PC-9 (cell line): Measurements from ENCODE around the gene DGKD. TPM values are rescaled to one million over a fixed set of nuclear protein-coding genes. Genes with fewer than 3 reads are reported as not detected.

Experiments used
- BruUV-seq: library from RNA; stranded (reverse); fragments of 400-500 nt; replicated peaks from 2 replicates; lab custom pipeline; 2021; lab: Mats Ljungman, UMichigan
- CTCF ChIA-PET: fragments of 300-600 bp; sonication (Branson Sonifier 250); formaldehyde crosslinking; loops from one replicate; lab custom pipeline; 2022; ENCODE audit warnings: antibody characterized with exemption; lab: Charles Lee
- POLR2A ChIA-PET: fragments of 300-600 bp; sonication (Branson Sonifier 250); formaldehyde crosslinking; loops from one replicate; lab custom pipeline; 2022; ENCODE audit warnings: antibody characterized with exemption; ENCODE audit not compliant: unreplicated experiment; lab: Charles Lee
- DNase-seq, 2 experiments: peaks; one replicate each; pipeline versions ENCODE4 v3.0.0 to v3.0.0-alpha.2; 2015 to 2022; ENCODE audit warnings: mixed read lengths in 1 of 2
- H2AFZ ChIP-seq: fragments of 200-600 bp; sonication (generic); 2 replicates; pipeline ENCODE4 v1.8.1; 2017; ENCODE audit warnings: antibody characterized with exemption
- H3F3A ChIP-seq: fragments of 200-600 bp; sonication (generic); 2 replicates; pipeline ENCODE4 v1.8.1; 2017; ENCODE audit warnings: antibody characterized with exemption, mild to moderate bottlenecking, low read depth; ENCODE audit not compliant: insufficient read depth
- H3K27ac ChIP-seq: fragments of 200-600 bp; sonication (generic); 2 replicates; pipeline ENCODE4 v1.6.1; 2016; ENCODE audit warnings: mixed run types
- H3K27me3 ChIP-seq: fragments of 200-600 bp; sonication (generic); 2 replicates; pipeline ENCODE4 v1.6.1; 2016; ENCODE audit warnings: low read depth, mixed run types; ENCODE audit not compliant: insufficient read depth
- H3K36me3 ChIP-seq: fragments of 200-600 bp; sonication (generic); 2 replicates; pipeline ENCODE4 v1.6.1; 2016; ENCODE audit warnings: low read depth, mixed run types
- H3K4me1 ChIP-seq: fragments of 200-600 bp; sonication (generic); replicated peaks from 2 replicates; pipeline ENCODE4 v1.6.1; 2016; ENCODE audit warnings: mixed run types; ENCODE audit not compliant: insufficient read depth
- H3K4me2 ChIP-seq: fragments of 200-600 bp; sonication (generic); 2 replicates; pipeline ENCODE4 v1.6.1; 2017; ENCODE audit warnings: mixed run types
- H3K4me3 ChIP-seq: fragments of 200-600 bp; sonication (generic); 2 replicates; pipeline ENCODE4 v1.6.1; 2016; ENCODE audit warnings: mixed run types
- H3K79me2 ChIP-seq: fragments of 200-600 bp; sonication (generic); 2 replicates; pipeline ENCODE4 v1.6.1; 2017; ENCODE audit warnings: low read depth, mixed run types
- H3K9me2 ChIP-seq: fragments of 200-600 bp; sonication (generic); 2 replicates; pipeline ENCODE4 v1.8.1; 2017; ENCODE audit warnings: mild to moderate bottlenecking; ENCODE audit not compliant: insufficient read depth
- H3K9me3 ChIP-seq: fragments of 200-600 bp; sonication (generic); 2 replicates; pipeline ENCODE4 v1.8.1; 2016; ENCODE audit warnings: low read depth; ENCODE audit not compliant: insufficient read depth
- H4K20me1 ChIP-seq: fragments of 200-600 bp; sonication (generic); 2 replicates; pipeline ENCODE4 v1.8.1; 2017; ENCODE audit not compliant: insufficient read depth
- EZH2 ChIP-seq: fragments of 200-600 bp; sonication (generic); IDR thresholded peaks from 2 replicates; pipeline ENCODE4 v1.8.0; 2017; ENCODE audit warnings: antibody characterized with exemption, low read depth
- intact Hi-C: fragments of 100-400 bp; cut with micrococcal nuclease; formaldehyde crosslinking; loops from one replicate; pipeline ENCODE4 v1.10.0; 2022; ENCODE audit not compliant: unreplicated experiment
- total RNA-seq: library from RNA; stranded (reverse); gene quantifications from 2 replicates; pipeline ENCODE4 v1.2.3, GENCODE V29; 2021
- TF ChIP-seq, protein P1 (sequence below): fragments of 200-600 bp; sonication (generic); conservative IDR thresholded peaks from 2 replicates; pipeline ENCODE4 v1.6.1; 2017; ENCODE audit warnings: mixed run types, antibody characterized with exemption, mild to moderate bottlenecking, moderate library complexity

DGKD gene
- total RNA-seq, 1 experiment from 2014 or later: 59.5 TPM

DNA sequence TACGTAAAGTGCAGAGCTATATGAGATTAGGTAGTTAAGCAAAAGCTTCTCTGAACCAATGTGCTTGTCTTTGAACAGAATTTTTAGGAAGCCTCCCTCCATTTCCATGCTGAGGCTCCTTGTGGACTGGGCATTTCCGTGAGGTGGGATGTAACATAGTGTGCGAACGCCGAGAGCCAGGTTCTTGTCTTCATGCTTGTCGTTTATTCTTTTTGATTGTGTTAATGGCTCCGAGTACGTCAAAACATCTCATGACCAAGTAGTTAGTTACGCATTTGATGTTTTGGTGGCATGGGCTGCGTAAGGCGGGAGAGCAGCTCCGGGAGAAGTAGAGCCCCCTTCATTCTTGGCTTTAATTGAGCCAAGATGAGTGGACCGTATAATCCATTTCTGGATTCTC lies 32.9 kb downstream of the DGKD start:
- no peak for TF ChIP-seq EZH2
- TF ChIP-seq, protein P1, sequence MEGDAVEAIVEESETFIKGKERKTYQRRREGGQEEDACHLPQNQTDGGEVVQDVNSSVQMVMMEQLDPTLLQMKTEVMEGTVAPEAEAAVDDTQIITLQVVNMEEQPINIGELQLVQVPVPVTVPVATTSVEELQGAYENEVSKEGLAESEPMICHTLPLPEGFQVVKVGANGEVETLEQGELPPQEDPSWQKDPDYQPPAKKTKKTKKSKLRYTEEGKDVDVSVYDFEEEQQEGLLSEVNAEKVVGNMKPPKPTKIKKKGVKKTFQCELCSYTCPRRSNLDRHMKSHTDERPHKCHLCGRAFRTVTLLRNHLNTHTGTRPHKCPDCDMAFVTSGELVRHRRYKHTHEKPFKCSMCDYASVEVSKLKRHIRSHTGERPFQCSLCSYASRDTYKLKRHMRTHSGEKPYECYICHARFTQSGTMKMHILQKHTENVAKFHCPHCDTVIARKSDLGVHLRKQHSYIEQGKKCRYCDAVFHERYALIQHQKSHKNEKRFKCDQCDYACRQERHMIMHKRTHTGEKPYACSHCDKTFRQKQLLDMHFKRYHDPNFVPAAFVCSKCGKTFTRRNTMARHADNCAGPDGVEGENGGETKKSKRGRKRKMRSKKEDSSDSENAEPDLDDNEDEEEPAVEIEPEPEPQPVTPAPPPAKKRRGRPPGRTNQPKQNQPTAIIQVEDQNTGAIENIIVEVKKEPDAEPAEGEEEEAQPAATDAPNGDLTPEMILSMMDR: no peak
- H3K4me3 ChIP-seq: no peak overlapping the region
- peaks cover 62% of the 10 kb centered on the region for H3K79me2 ChIP-seq
- no peaks in the 10 kb centered on the region for H3K27me3 ChIP-seq
- no peak overlapping the region for H3K27ac ChIP-seq
- intact Hi-C loops: no loop called here
- no peaks in the 10 kb centered on the region for H3K9me3 ChIP-seq
- peaks cover 13% of the 10 kb centered on the region; the same call in 1 of the 2 replicates for H3F3A ChIP-seq
- peaks cover 32% of the 10 kb centered on the region for H3K4me1 ChIP-seq
- peaks cover 38% of the 10 kb centered on the region for H4K20me1 ChIP-seq
- DNase-seq: peak in 1 of 2 experiments; percentile 15
- no peak overlapping the region for H2AFZ ChIP-seq
- BruUV-seq: no TSS peak
- no peak overlapping the region for H3K4me2 ChIP-seq
- H3K36me3 ChIP-seq: peaks cover 19% of the 10 kb centered on the region
- no peaks in the 10 kb centered on the region for H3K9me2 ChIP-seq
- CTCF ChIA-PET: no interaction called here
- POLR2A ChIA-PET: interaction anchor here (0.6 kb wide), 1 partner anchor 415 kb away, joined by 3 read pairs; no protein-coding TSS in a partner anchor

DNA sequence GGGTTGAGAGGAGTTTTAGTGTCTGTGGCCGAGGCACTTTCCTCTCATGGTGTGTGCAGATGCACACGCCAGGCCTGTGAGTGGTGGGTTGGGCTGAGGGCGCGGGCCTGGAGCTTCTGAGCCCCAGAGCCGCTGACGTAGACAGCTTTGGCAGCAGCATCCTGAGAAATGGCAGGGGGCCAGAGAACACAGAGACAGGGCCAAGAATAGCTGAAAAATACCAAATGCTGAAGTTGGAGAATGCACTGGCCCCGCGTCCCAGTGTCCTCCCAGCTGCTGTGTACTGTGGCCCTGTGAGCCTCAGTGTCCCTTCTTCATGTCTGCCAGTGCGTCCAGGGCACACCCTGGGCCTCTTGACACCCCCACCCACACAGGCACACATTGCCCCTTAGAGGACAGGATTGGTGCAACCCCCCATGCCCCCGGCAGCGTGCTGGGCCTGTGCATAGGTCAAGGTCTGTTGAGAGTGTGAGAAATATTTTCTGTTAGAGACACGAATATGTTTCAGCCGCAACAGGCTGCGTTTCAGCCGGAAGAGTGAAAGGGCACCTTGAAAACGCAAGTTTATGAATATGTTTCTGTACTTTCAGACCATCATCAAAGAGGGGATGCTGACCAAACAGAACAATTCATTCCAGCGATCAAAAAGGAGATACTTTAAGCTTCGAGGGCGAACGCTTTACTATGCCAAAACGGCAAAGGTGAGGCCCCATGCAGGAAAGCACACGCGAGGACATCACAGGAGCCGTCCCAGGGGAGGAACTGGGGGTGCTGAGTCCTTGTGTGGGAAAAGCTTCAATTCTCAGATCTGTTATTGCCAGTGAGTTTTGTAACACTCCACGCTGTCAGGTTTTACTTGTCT lies 33.6 kb downstream of the DGKD start:
- Histone ChIP-seq H4K20me1 (peaks cover 32% of the 10 kb centered on the region), H3K27me3 (no peaks in the 10 kb centered on the region), H3K4me2 (no peak overlapping the region), H3K4me1 (peaks cover 27% of the 10 kb centered on the region), H3K27ac (no peak overlapping the region), H3K36me3 (peaks cover 19% of the 10 kb centered on the region), H3K9me3 (no peaks in the 10 kb centered on the region), H3F3A (peaks cover 13% of the 10 kb centered on the region; the same call in 1 of the 2 replicates), H3K79me2 (peaks cover 55% of the 10 kb centered on the region), H3K4me3 (no peak overlapping the region), H3K9me2 (no peaks in the 10 kb centered on the region), H2AFZ (no peak overlapping the region)
- DNase-seq: peak in 1 of 2 experiments; percentile 31
- BruUV-seq: no TSS peak
- ChIA-PET POLR2A (interaction anchor here (0.6 kb wide), 1 partner anchor 60 kb away, joined by 4 read pairs; no protein-coding TSS in a partner anchor), CTCF (no interaction called here)
- TF ChIP-seq, protein P1: no peak
- no peak for TF ChIP-seq EZH2
- intact Hi-C loops: no loop called here

- no TSS peak for BruUV-seq
- peaks cover 19% of the 10 kb centered on the region for H3K36me3 ChIP-seq
- H3K79me2 ChIP-seq: peaks cover 37% of the 10 kb centered on the region
- H3K4me3 ChIP-seq: no peak overlapping the region
- no peak for DNase-seq
- ChIA-PET POLR2A (no interaction called here), CTCF (no interaction called here)
- no peak overlapping the region for H3K4me2 ChIP-seq
- H3F3A ChIP-seq: peaks cover 21% of the 10 kb centered on the region; the same call in 1 of the 2 replicates
- no peaks in the 10 kb centered on the region for H3K27me3 ChIP-seq
- no peak for TF ChIP-seq EZH2
- TF ChIP-seq, protein P1: no peak
- peaks cover 19% of the 10 kb centered on the region for H4K20me1 ChIP-seq
- peaks cover 12% of the 10 kb centered on the region for H3K4me1 ChIP-seq
- intact Hi-C loops: no loop called here
- H2AFZ ChIP-seq: no peak overlapping the region
- H3K27ac ChIP-seq: no peak overlapping the region
- H3K9me3 ChIP-seq: no peaks in the 10 kb centered on the region
- no peaks in the 10 kb centered on the region for H3K9me2 ChIP-seq
Measured at GRCh38 chr2:233389601-233390125, 35.4 kb downstream of the DGKD start.
